ENCODE measurements around the gene GSK3B.

GSK3B gene

DNA sequence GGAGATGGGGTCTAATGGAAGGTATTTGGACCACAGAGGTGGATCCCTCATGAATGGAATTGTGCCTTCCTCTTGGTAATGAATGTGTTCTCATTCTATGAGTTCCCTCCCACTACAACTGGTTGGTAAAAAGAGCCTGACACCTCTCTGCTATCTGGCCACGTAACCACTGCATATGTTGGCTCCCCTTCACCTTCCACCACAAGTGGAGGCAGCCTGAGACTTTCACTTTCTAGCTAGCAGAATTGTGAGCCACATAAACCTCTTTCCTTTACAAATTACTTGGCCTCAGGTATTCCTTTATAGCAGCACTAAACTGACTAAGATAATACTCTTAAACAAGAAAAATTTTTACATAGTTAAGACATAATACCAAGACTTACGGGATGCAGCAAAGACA is 157.0 kb downstream of the GSK3B start:
- Histone ChIP-seq H3K27me3 (ENCODE audit: control insufficient read depth, insufficient read depth, low read length) (no peaks in the 10 kb centered on the region), H3K4me1 (no peaks in the 10 kb centered on the region), H3K9me3 (ENCODE audit: control insufficient read depth, low read length) (no peaks in the 10 kb centered on the region), H3K4me2 (ENCODE audit: low read length) (no peak overlapping the region), H2AFZ (no peak overlapping the region), H3K79me2 (peaks cover 10% of the 10 kb centered on the region), H3K4me3 (ENCODE audit: low read depth, low read length) (no peak overlapping the region), H3K27ac (no peak overlapping the region), H3K9ac (no peak overlapping the region), H3K36me3 (ENCODE audit: control insufficient read depth, insufficient read depth, low read length) (no peaks in the 10 kb centered on the region)
- no peak for TF ChIP-seq CTCF (IDR thresholded peaks at IDR 0.05)

GRCh38 chr3:119934249-119934648 is 160.0 kb downstream of the GSK3B start:
- Histone ChIP-seq H2AFZ (no peak overlapping the region), H3K36me3 (ENCODE audit: control insufficient read depth, insufficient read depth, low read length) (no peaks in the 10 kb centered on the region), H3K9ac (no peak overlapping the region), H3K27me3 (ENCODE audit: control insufficient read depth, insufficient read depth, low read length) (no peaks in the 10 kb centered on the region), H3K79me2 (peaks cover 12% of the 10 kb centered on the region), H3K4me1 (no peaks in the 10 kb centered on the region), H3K4me2 (ENCODE audit: low read length) (no peak overlapping the region), H3K4me3 (ENCODE audit: low read depth, low read length) (no peak overlapping the region), H3K9me3 (ENCODE audit: control insufficient read depth, low read length) (no peaks in the 10 kb centered on the region), H3K27ac (no peak overlapping the region)
- TF ChIP-seq CTCF (IDR thresholded peaks at IDR 0.05): no peak

DNA sequence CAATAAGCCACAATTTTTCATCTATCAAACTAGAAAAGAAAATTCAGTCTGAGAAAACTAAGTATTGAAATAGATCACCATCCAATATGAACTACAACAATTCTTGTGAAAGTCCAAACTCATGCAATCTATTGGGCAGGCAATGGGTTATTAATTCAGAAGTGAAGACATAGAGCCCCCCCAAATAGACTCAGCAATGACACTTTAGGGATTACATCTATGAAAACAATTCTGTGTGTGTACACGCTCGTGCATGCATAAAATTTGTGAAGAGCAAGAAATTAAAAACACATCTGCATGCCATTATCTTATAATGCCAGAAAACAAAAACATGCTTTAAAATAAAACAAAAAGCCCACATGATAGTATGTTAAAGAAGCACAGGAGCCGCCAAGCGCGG is 161.0 kb downstream of the GSK3B start:
- no peak for TF ChIP-seq CTCF (IDR thresholded peaks at IDR 0.05)
- H3K27me3 ChIP-seq (ENCODE audit: control insufficient read depth, insufficient read depth, low read length): no peaks in the 10 kb centered on the region
- H3K4me3 ChIP-seq (ENCODE audit: low read depth, low read length): no peak overlapping the region
- no peak overlapping the region for H3K27ac ChIP-seq
- H3K4me1 ChIP-seq: no peaks in the 10 kb centered on the region
- no peak overlapping the region for H3K4me2 ChIP-seq (ENCODE audit: low read length)
- no peak overlapping the region for H2AFZ ChIP-seq
- peaks cover 13% of the 10 kb centered on the region for H3K79me2 ChIP-seq
- no peaks in the 10 kb centered on the region for H3K9me3 ChIP-seq (ENCODE audit: control insufficient read depth, low read length)
- H3K9ac ChIP-seq: no peak overlapping the region
- H3K36me3 ChIP-seq (ENCODE audit: control insufficient read depth, insufficient read depth, low read length): no peaks in the 10 kb centered on the region

- no peak overlapping the region for H3K9ac ChIP-seq
- no peak overlapping the region for H3K4me2 ChIP-seq (ENCODE audit: low read length)
Observed at GRCh38 chr3:119930286-119930685, 164.0 kb downstream of the GSK3B start.

More at GRCh38 chr3:119930286-119930685, 164.0 kb downstream of the GSK3B start:
- no peaks in the 10 kb centered on the region for H3K27me3 ChIP-seq (ENCODE audit: control insufficient read depth, insufficient read depth, low read length)
- no peak for TF ChIP-seq CTCF (IDR thresholded peaks at IDR 0.05)
- no peaks in the 10 kb centered on the region for H3K4me1 ChIP-seq
- no peak overlapping the region for H3K27ac ChIP-seq
- peaks cover 8% of the 10 kb centered on the region for H3K79me2 ChIP-seq
- no peak overlapping the region for H2AFZ ChIP-seq
- H3K4me3 ChIP-seq (ENCODE audit: low read depth, low read length): no peak overlapping the region
- no peaks in the 10 kb centered on the region for H3K9me3 ChIP-seq (ENCODE audit: control insufficient read depth, low read length)
- no peaks in the 10 kb centered on the region for H3K36me3 ChIP-seq (ENCODE audit: control insufficient read depth, insufficient read depth, low read length)
